Neural progenitor cell (in vitro differentiated cells): ENCODE results near the gene NMB.

Experiments
- CTCF ChIP-seq: fragments of 200-600 bp; sonication (generic); IDR thresholded peaks from 2 replicates; pipeline ENCODE4 v1.5.1; 2017; ENCODE audit warnings: antibody characterized with exemption, mild to moderate bottlenecking
- EZH2 ChIP-seq: fragments of 200-600 bp; sonication (generic); IDR thresholded peaks from 2 replicates; pipeline ENCODE4 v1.6.1; 2017; ENCODE audit warnings: antibody characterized with exemption, mild to moderate bottlenecking, moderate library complexity
- EZH2phosphoT487 ChIP-seq: fragments of 200-600 bp; sonication (generic); IDR thresholded peaks from 2 replicates; pipeline ENCODE4 v1.6.1; 2017; ENCODE audit warnings: antibody characterized with exemption

- TF ChIP-seq EZH2 (no peak), CTCF (no peak), EZH2phosphoT487 (no peak)
These were observed 10.3 kb downstream of the NMB start for GRCh38 chr15:84647726-84648125.
